Activated T-cell treated with anti-CD3 and anti-CD28 coated beads, Interleukin-2, amount 50 U/mL, for 1 hour (primary cell): ENCODE results near the gene ICE2.
"Not testable (repeated sequence)": the region's sequence is repeated elsewhere in the genome, so short reads cannot be mapped to it uniquely, and the experiment has no call there.

Experiments used
- DNase-seq: peaks from one replicate; pipeline ENCODE4 v3.0.0-alpha.2; 2020

Gene ICE2

DNA sequence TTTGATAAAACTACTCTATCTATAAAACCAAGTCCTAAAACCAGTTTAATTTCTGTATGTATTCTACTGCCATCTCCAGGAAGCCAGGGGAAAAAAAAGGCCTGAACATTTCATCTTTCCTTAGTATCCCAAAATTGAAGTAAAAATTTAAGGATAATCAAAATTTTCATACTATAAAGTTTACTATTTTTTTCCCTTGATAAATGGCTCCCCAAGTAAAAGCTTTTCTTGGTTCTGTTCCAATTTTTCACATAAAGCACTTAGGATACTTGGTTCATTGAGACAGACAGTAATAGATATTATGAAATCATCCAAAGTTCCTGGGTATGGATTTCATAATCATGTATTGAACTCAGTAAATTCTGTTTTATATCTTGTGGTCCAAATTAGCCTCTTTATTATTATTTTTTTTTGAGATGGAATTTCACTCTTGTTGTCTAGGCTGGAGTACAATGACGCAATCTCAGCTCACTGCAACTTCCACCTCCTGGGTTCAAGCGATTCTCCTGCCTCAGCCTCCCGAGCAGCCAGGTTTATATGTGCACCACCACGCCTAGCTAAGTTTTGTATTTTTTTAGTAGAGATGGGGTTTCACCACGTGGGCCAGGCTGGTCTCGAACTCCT lies 34.5 kb downstream of the ICE2 start:
- DNase-seq = no peak

GRCh38 chr15:60442763-60443162 lies 36.2 kb downstream of the ICE2 start:
- DNase-seq = no peak

DNA sequence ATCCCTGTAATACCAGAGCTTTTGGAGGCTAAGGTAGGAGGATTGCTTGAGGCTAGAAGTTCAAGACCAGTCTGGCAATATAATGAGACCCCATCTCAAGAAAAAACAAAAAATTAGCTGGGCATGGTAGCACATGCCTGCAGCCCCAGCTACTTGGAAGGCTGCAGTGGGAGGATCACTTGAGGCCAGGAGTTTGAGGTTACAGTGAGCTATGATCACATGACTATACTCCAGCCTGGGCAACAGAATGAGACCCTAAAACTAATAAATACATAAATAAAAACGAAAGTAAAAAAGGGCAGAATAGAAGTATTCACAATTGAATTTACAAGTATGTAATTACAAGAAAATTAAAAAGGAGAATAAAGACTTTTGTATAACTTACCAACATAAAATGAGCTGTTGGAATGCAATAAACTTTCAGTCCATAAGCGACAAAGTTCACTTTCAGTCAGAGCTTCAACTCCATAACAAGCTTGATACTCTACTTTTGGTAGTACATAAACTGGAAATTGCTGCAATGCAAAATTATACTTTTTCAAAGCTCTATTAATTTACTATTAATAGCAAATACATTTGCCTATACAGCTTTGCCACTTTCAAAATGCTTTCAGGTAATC lies 36.8 kb downstream of the ICE2 start:
- DNase-seq = no peak

- DNase-seq = no peak
Observed at GRCh38 chr15:60441331-60441730, 37.6 kb downstream of the ICE2 start.

DNA sequence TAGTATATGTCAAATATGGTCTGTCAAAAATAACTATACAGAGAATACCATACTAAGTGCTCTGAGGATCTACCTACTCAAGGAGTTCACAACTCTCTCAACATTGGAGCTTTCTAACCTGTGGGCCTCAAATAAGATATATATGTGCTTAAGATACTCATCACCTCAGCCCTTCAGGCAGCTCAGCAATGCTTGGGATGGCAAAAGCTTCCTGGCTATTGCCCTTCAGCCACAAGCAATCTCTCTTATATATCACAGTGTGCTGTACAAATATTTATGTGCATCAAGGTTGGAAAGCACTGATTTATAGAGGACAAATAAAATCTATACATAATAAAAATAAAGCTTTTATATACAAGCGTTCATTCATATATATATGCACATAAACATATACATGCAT lies 40.3 kb downstream of the ICE2 start:
- DNase-seq = no peak

- DNase-seq = no peak
Observed at GRCh38 chr15:60428935-60429334, 50.0 kb downstream of the ICE2 start.

- DNase-seq = no peak
Observed at GRCh38 chr15:60426870-60427508, 52.0 kb downstream of the ICE2 start.

DNA sequence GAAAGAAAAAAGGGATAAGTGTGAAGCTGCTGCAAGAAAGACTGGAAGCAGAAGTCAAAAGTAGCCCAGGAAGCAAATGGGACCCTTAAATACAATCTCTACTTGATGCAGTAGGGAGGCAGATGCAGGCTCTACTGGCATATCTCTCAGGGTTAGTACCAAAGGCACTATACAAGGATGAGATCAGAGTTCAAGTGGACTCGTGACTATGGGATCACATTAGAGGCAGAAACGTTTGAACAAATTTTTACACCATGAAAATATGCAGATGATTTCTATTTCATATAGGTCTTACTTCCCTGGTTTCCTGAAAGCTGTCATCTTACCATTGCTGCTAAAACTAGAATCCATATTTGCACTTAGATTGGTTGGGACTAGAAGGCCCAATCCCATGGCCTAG lies 53.5 kb downstream of the ICE2 start:
- no peak for DNase-seq

- DNase-seq = no peak
Observed at GRCh38 chr15:60424006-60424405, 54.9 kb downstream of the ICE2 start.

DNA sequence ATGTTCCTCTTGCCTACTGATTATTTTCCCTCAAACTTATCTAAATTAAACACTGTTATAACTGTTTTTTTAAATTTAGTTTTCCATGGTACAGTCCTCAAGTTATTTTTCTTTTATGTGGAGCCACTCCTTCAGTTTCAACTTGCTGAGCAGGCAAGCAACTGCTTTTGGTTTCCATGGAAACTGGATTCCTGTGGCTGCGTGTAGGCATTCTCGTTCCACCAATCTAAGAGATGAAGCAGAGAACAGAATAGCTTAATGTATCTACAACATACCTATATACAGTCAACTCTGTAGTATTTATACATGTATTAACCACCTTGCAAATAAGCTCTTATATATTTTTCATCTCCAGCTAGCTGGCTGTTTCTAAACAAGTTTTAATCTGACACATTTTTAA lies 55.4 kb downstream of the ICE2 start:
- DNase-seq = no peak

GRCh38 chr15:60421544-60421943 lies 57.4 kb downstream of the ICE2 start:
- DNase-seq = no peak

- no peak for DNase-seq
Observed at GRCh38 chr15:60420203-60420716, 58.7 kb downstream of the ICE2 start.

DNA sequence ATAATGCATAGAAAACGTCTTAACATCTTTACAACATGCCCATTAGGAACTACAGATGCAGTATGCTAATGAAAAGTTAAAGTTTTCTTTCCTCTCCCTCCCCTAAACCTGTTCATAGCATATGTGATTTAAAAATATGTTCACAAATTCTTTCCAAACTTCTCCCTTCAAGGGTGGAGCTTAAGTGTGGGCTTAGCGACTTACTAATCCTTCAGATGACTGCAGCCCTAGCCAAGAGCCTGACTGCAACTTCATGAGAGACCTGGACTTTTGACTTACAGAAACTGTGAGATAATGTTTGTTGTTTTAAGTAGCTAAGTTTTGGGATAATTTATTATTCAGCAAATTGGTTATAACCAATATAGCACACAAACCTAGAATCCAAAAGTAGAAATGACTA lies 59.2 kb downstream of the ICE2 start:
- no peak for DNase-seq

DNA sequence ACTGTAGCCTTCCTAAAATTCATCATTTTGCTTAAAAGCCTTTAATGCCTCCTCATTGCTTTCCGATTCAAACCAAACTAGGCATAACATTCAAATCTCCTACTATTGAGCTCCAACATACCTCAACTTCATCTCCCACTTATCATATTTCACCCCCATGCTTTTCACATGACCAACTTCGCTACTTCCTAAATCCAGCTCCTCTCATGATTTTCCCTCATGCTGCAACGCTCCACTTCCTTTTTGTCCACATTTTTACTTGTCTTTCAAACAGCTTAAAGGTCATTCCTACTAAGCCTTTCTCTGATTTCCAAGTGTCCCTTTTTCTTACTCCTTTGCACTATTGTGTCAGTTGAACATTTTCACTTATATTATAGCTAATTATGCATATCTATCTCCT lies 60.8 kb downstream of the ICE2 start:
- DNase-seq = no peak

DNA sequence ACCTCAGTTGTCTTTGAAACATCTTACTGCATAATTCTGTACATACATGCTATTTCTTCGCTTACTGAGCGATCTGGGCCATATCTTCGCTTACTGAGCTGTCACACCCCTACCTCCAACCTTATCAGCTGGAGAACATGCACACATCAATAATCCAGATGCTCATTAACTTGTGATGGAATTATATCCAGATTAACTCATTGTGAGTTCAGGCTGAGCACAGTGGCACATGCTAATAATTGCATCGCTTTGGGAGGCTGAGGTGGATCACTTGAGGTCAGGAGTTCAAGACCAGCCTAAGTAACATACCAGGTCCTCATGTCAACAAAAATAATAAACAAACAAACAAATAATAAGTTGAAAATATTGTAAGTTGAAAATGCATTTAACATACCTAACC lies 61.8 kb downstream of the ICE2 start:
- DNase-seq = no peak

GRCh38 chr15:60416484-60416883 lies 62.5 kb downstream of the ICE2 start:
- no peak for DNase-seq

- DNase-seq = no peak
Observed at GRCh38 chr15:60414016-60414682, 64.8 kb downstream of the ICE2 start.

DNA sequence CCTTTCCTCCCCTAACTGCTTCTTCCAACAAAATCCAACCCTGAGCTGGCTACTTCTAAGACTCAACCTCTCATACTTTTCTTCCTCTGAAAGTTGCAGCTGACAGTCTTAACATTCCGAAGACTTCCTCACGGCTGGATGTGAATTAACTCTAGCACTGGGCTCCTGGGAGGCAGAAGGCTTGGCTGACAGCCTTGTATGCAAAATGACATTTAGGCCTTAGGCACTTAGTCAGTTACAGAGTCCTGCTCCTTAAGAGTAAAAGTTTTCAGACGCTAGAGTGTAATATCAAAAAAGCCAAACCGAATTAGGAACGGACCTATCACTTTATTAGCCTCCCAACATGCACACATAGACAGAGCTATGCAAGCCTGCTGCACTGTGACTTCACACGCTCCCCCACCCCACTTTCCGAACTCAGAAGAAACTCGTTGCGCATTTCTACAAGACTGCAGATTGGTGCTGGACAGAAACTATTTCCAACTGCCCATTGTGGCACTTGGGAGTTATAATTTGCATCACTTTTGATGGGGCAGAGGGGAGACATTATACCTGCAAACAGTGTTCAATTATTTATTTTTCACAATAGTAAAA lies 65.6 kb downstream of the ICE2 start:
- no peak for DNase-seq

DNA sequence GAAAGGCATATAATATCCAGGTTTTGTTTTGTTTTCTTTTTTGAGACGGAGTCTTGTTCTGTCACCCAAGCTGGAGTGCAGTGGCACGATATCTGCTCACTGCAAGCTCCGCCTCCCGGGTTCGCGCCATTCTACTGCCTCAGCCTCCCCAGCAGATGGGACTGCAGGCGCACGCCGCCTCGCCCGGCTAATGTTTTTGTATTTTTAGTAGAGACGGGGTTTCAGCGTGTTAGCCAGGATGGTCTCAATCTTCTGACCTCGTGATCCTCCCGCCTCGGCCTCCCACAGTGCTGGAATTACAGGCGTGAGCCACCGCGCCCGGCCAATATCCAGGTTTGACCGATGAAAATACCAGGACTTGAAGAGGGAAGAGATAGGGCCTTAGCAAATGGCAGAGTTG lies 66.1 kb downstream of the ICE2 start:
- DNase-seq = not testable (repeated sequence)

DNA sequence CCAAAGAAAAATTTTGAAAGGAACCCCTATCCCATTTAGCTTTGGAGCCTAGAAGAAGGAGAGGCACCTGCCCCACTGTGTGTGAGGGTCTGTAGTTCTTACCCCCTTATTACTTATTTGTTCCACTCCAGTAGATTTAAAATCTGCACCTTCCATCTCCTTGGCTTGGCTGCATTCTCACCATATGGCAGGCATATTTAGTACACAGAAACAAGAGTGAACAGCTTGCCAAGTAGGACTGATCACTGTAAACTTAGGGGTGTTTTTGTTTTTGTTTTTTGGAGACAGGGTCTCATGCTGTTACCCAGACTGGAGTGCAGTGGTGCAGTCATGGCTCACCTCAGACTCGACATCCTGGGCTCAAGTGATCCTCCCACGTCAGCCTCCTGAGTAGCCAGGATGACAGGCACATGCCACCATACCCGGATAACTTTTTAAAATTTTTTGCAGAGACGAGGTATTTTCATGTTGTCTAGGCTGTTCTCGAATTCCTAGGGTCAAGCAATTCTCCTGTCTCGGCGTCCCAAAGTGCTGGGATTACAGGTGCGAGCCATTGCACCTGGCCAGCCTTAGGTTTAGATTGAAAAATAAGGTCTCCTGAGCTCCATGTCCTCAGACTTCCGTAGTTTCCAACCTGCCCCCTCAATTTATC lies 67.0 kb downstream of the ICE2 start:
- DNase-seq = no peak

DNA sequence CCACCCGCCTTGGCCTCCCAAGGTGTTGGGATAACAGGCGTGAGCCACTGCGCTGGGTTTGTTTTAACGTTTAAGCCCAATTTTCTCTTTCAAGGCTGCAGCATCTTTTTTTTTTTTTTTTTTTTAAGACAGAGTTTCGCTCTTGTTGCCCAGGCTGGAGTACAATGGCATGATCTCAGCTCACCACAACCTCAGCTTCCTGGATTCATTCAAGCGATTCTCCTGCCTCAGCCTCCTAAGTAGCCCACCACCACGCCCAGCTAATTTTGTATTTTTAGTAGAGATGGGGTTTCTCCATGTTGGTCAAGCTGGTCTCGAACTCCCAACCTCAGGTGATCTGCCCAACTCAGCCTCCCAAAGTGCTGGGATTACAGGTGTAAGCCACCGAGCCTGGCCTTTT lies 68.6 kb downstream of the ICE2 start:
- not testable (repeated sequence) for DNase-seq

- DNase-seq = no peak
Observed at GRCh38 chr15:60408463-60408981, 70.4 kb downstream of the ICE2 start.

DNA sequence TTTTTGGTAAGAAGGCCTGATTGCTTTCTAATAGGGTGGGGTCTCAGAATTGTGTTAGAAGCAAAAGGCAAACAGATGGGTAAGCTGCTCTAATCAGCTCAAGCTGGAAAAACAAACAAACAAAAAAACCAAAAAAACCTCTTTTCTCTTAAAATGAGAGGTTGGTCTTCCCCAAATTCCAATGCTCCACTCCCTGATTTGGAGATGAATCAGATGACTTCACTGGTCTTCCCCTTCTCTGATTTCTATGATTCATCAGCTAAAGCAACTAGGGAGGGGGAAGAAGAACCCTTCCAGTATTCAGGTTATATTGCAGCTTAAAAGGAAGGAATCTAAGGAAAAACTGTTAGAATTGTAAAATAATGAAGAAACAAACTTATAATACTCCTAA lies 71.5 kb downstream of the ICE2 start:
- DNase-seq = no peak
